ENCODE data around the gene VMAC. TPM values are rescaled to one million over a fixed set of nuclear protein-coding genes. Genes with fewer than 3 reads are reported as not detected.

The VMAC gene
- total and polyA plus RNA-seq, 2 donors (not counting 1 experiment from before 2014, with no cell fraction given): 27.1 to 27.2 TPM

DNA sequence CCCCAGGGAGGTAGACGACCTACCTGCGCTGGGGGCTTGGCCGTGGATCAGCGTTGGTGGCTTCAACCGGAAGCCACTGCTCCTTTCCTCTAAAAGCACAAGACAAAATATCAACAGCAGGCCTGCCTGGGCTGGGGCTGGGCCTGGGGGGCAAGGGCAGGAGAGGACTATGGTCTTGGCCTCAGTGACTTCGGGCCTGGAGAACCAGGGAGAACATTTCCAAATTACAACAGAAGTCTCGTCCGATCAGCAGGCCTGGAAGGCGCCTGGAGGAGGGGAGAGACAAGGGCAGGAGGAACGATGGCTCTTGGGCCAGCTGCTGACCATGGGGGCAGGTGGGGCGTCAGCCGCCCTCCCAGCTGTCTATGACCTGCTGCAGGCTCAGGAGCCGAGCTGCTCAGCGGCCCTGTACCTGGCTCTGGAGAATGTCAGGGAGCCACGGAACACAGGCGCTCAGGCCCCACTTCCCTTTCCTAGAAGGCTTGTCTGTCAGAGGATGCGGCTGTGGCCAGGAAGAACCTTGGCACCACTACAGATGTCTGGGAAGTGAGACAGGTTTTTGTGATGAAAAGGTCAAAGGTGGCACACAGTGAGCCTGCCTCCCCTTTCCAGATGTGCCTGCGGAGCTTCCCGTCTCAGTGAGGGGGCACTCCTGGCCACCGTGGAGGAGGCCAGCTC is 28.9 kb downstream of the VMAC start:
- ChIA-PET CTCF (no interaction called here), POLR2A (interaction anchor here (0.5 kb wide), 1 partner anchor 1106 kb away, joined by 7 read pairs; no protein-coding TSS in a partner anchor)

DNA sequence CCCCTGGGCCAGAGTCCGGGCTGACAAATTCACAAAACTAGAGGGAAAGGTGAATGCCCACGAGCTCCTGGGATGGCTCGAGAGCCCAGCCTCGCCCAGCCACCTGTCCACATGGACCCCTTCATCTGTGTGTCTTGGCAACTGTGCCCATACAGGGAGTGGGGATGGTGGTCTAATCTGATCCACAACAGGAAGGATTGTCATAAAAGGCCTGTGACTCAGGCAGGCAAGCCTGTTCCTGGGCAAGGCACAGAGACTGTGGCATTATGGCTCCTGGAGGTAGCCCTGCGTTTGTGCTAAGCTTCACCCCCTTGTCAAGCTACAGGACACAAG is 29.4 kb downstream of the VMAC start:
- CTCF ChIA-PET: no interaction called here
- no peaks in the 10 kb centered on the region for H3K9me3 Mint-ChIP-seq (ENCODE audit: insufficient read depth)

More for the DNA sequence above, 28.9 kb downstream of the VMAC start:
- H3K4me3 Mint-ChIP-seq: no peak overlapping the region
- no peak overlapping the region for H3K27ac Mint-ChIP-seq
- DNase-seq: no peak
- H3K9me3 Mint-ChIP-seq (ENCODE audit: insufficient read depth): no peaks in the 10 kb centered on the region
- H4K20me1 ChIP-seq (ENCODE audit: control insufficient read depth, insufficient read depth, low read length, poor library complexity, severe bottlenecking): peaks cover 64% of the 10 kb centered on the region
- H3K9ac ChIP-seq (ENCODE audit: low read length): no peak overlapping the region
- H3K27me3 ChIP-seq (replicated peaks in 1 of 4; ENCODE audit: control extremely low read depth in 1 of 4, control insufficient read depth in 3 of 4, insufficient read depth in 4 of 4, low read length in 3 of 4): no peaks in the 10 kb centered on the region
- H3K27me3 Mint-ChIP-seq: no peaks in the 10 kb centered on the region
- H3K27ac ChIP-seq (ENCODE audit: low read length in 2 of 2): no peak overlapping the region
- no peaks in the 10 kb centered on the region for H3K9me3 ChIP-seq (ENCODE audit: control extremely low read depth in 1 of 3, control insufficient read depth in 2 of 3, insufficient read depth in 1 of 3, low read length in 2 of 3)
- intact Hi-C loops (cut with micrococcal nuclease): no loop called here
- H3K4me3 ChIP-seq (ENCODE audit: control extremely low read depth in 1 of 5, extremely low read depth in 1 of 5, insufficient read depth in 1 of 5, low read depth in 2 of 5, low read length in 4 of 5): no peak overlapping the region
- no peak overlapping the region for H2AFZ ChIP-seq (ENCODE audit: insufficient read depth, low read depth, low read length, poor library complexity, severe bottlenecking)
- H3K4me1 ChIP-seq (ENCODE audit: control insufficient read depth in 2 of 2, insufficient read depth in 2 of 2, low read length in 2 of 2): no peaks in the 10 kb centered on the region
- TF ChIP-seq, protein P1, sequence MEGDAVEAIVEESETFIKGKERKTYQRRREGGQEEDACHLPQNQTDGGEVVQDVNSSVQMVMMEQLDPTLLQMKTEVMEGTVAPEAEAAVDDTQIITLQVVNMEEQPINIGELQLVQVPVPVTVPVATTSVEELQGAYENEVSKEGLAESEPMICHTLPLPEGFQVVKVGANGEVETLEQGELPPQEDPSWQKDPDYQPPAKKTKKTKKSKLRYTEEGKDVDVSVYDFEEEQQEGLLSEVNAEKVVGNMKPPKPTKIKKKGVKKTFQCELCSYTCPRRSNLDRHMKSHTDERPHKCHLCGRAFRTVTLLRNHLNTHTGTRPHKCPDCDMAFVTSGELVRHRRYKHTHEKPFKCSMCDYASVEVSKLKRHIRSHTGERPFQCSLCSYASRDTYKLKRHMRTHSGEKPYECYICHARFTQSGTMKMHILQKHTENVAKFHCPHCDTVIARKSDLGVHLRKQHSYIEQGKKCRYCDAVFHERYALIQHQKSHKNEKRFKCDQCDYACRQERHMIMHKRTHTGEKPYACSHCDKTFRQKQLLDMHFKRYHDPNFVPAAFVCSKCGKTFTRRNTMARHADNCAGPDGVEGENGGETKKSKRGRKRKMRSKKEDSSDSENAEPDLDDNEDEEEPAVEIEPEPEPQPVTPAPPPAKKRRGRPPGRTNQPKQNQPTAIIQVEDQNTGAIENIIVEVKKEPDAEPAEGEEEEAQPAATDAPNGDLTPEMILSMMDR (IDR thresholded peaks at IDR 0.05): no peak
- no peak for TF ChIP-seq EZH2 (IDR thresholded peaks at IDR 0.05; ENCODE audit: borderline replicate concordance, insufficient read depth, low read depth, low read length, poor library complexity, severe bottlenecking)
- no peak for ATAC-seq (ENCODE audit: low read depth)
- H3K79me2 ChIP-seq (ENCODE audit: control insufficient read depth, insufficient read depth, low read length): peaks cover 52% of the 10 kb centered on the region
- WGBS (ENCODE audit: insufficient coverage): 98% methylated on average over 18 of the region's 20 CpGs
- H3K4me2 ChIP-seq (replicated peaks; ENCODE audit: low read depth, low read length, poor library complexity, severe bottlenecking): no peak overlapping the region
- peaks cover 0 to 79% of the 10 kb centered on the region in 2 experiments for H3K36me3 ChIP-seq (replicated peaks in 1 of 2; ENCODE audit: control extremely low read depth in 1 of 2, control insufficient read depth in 1 of 2, extremely low read depth in 1 of 2, insufficient read depth in 2 of 2, low read length in 1 of 2)
- no peaks in the 10 kb centered on the region for H3K4me1 Mint-ChIP-seq

More for the DNA sequence above, 29.4 kb downstream of the VMAC start:
- Histone ChIP-seq H3K79me2 (ENCODE audit: control insufficient read depth, insufficient read depth, low read length) (peaks cover 52% of the 10 kb centered on the region), H3K36me3 (replicated peaks in 1 of 2; ENCODE audit: control extremely low read depth in 1 of 2, control insufficient read depth in 1 of 2, extremely low read depth in 1 of 2, insufficient read depth in 2 of 2, low read length in 1 of 2) (peaks cover 0 to 74% of the 10 kb centered on the region in 2 experiments), H3K9ac (ENCODE audit: low read length) (no peak overlapping the region), H3K4me3 (ENCODE audit: control extremely low read depth in 1 of 5, extremely low read depth in 1 of 5, insufficient read depth in 1 of 5, low read depth in 2 of 5, low read length in 4 of 5) (no peak overlapping the region), H3K4me1 (ENCODE audit: control insufficient read depth in 2 of 2, insufficient read depth in 2 of 2, low read length in 2 of 2) (no peaks in the 10 kb centered on the region), H3K27ac (ENCODE audit: low read length in 2 of 2) (no peak overlapping the region), H3K4me2 (replicated peaks; ENCODE audit: low read depth, low read length, poor library complexity, severe bottlenecking) (no peak overlapping the region), H4K20me1 (ENCODE audit: control insufficient read depth, insufficient read depth, low read length, poor library complexity, severe bottlenecking) (peaks cover 66% of the 10 kb centered on the region), H3K9me3 (ENCODE audit: control extremely low read depth in 1 of 3, control insufficient read depth in 2 of 3, insufficient read depth in 1 of 3, low read length in 2 of 3) (no peaks in the 10 kb centered on the region), H3K27me3 (replicated peaks in 1 of 4; ENCODE audit: control extremely low read depth in 1 of 4, control insufficient read depth in 3 of 4, insufficient read depth in 4 of 4, low read length in 3 of 4) (no peaks in the 10 kb centered on the region), H2AFZ (ENCODE audit: insufficient read depth, low read depth, low read length, poor library complexity, severe bottlenecking) (no peak overlapping the region)
- Mint-ChIP-seq H3K27ac (no peak overlapping the region), H3K4me3 (no peak overlapping the region), H3K4me1 (no peaks in the 10 kb centered on the region), H3K27me3 (no peaks in the 10 kb centered on the region)
- no peak for ATAC-seq (ENCODE audit: low read depth)
- WGBS (ENCODE audit: insufficient coverage): 98% methylated on average over 5 of the region's 5 CpGs
- POLR2A ChIA-PET: interaction anchor here (0.5 kb wide), 1 partner anchor 1107 kb away, joined by 7 read pairs; no protein-coding TSS in a partner anchor
- DNase-seq: no peak
- TF ChIP-seq, protein P1 (IDR thresholded peaks at IDR 0.05): no peak
- no peak for TF ChIP-seq EZH2 (IDR thresholded peaks at IDR 0.05; ENCODE audit: borderline replicate concordance, insufficient read depth, low read depth, low read length, poor library complexity, severe bottlenecking)
- intact Hi-C loops (cut with micrococcal nuclease): no loop called here

Measured in B cell (primary cell).